ENCODE data around the gene PLA2G10. TPM values are rescaled to one million over a fixed set of nuclear protein-coding genes. Genes with fewer than 3 reads are reported as not detected.

PLA2G10 gene
- total RNA-seq, 1 experiment from 2014 or later: 0.42 TPM

- no peak overlapping the region for H3K4me3 Mint-ChIP-seq
- ChIA-PET POLR2A (no interaction called here), CTCF (no interaction called here)
- peaks cover 62% of the 10 kb centered on the region for H3K36me3 Mint-ChIP-seq
- TF ChIP-seq HMGXB4 (CRISPR knock-in tag; IDR thresholded peaks at IDR 0.05) (no peak), ATF2 (CRISPR knock-in tag; IDR thresholded peaks at IDR 0.05; ENCODE audit: borderline replicate concordance, low read depth) (no peak), NFYB (CRISPR knock-in tag; conservative IDR thresholded peaks at IDR 0.05; ENCODE audit: low read depth) (no peak), OVOL2 (CRISPR knock-in tag; IDR thresholded peaks at IDR 0.05; ENCODE audit: borderline replicate concordance) (no peak), IRF2 (CRISPR knock-in tag; IDR thresholded peaks at IDR 0.05; ENCODE audit: borderline replicate concordance, low read depth) (no peak), ZNF416 (CRISPR knock-in tag; IDR thresholded peaks at IDR 0.05) (no peak)
- no peaks in the 10 kb centered on the region for H3K27me3 Mint-ChIP-seq (ENCODE audit: low read depth)
- H3K4me1 Mint-ChIP-seq: no peaks in the 10 kb centered on the region
- H3K27ac Mint-ChIP-seq: no peak overlapping the region
- no peak for DNase-seq (ENCODE audit: low spot score)
- no peak for ATAC-seq
- no peaks in the 10 kb centered on the region for H3K9me3 Mint-ChIP-seq
These were observed 44.3 kb downstream of the PLA2G10 start for GRCh38 chr16:14649816-14650215.

GRCh38 chr16:14641926-14642325, 52.2 kb downstream of the PLA2G10 start:
- peak; percentile 73 for ATAC-seq
- Mint-ChIP-seq H3K4me3 (no peak overlapping the region), H3K27ac (peak overlapping the region; percentile 78), H3K4me1 (peaks cover 31% of the 10 kb centered on the region), H3K9me3 (no peaks in the 10 kb centered on the region), H3K27me3 (ENCODE audit: low read depth) (no peaks in the 10 kb centered on the region), H3K36me3 (peaks cover 36% of the 10 kb centered on the region)
- ChIA-PET CTCF (interaction anchor here (0.8 kb wide), 1 partner anchor 13 kb away, joined by 3 read pairs; no protein-coding TSS in a partner anchor), POLR2A (interaction anchor here (0.8 kb wide), 1 partner anchor 138 kb away, joined by 6 read pairs; no protein-coding TSS in a partner anchor)
- TF ChIP-seq OVOL2 (CRISPR knock-in tag; IDR thresholded peaks at IDR 0.05; ENCODE audit: borderline replicate concordance) (no peak), CBFB (CRISPR knock-in tag; IDR thresholded peaks at IDR 0.05; ENCODE audit: low read depth) (no peak), ZNF263 (CRISPR knock-in tag; IDR thresholded peaks at IDR 0.05; ENCODE audit: low read depth) (no peak), USF2 (CRISPR knock-in tag; IDR thresholded peaks at IDR 0.05) (no peak), ZNF396 (CRISPR knock-in tag; IDR thresholded peaks at IDR 0.05; ENCODE audit: borderline replicate concordance) (no peak), ZNF532 (CRISPR knock-in tag; IDR thresholded peaks at IDR 0.05; ENCODE audit: borderline replicate concordance) (no peak), ZNF512 (CRISPR knock-in tag; IDR thresholded peaks at IDR 0.05; ENCODE audit: borderline replicate concordance) (no peak), NR2C2 (CRISPR knock-in tag; IDR thresholded peaks at IDR 0.05) (no peak), PRRX2 (CRISPR knock-in tag; IDR thresholded peaks at IDR 0.05) (no peak), ATF1 (CRISPR knock-in tag; IDR thresholded peaks at IDR 0.05) (no peak)
- DNase-seq (ENCODE audit: low spot score): no peak
